ENCODE results near the gene PPP6R2.

- TF ChIP-seq CTCF (conservative IDR thresholded peaks at IDR 0.05; ENCODE audit: low read depth, low read length) (no peak), BHLHE40 (IDR thresholded peaks at IDR 0.05; ENCODE audit: low read depth, low read length) (no peak), RFX5 (IDR thresholded peaks at IDR 0.05; ENCODE audit: low read depth, low read length) (no peak), POLR2A (IDR thresholded peaks at IDR 0.05; ENCODE audit: low read depth, low read length) (no peak), RAD21 (IDR thresholded peaks at IDR 0.05; ENCODE audit: low read length) (no peak), NFE2L2 (IDR thresholded peaks at IDR 0.05; ENCODE audit: low read depth, low read length) (no peak), FOS (IDR thresholded peaks at IDR 0.05; ENCODE audit: low read depth, low read length) (no peak), SMC3 (IDR thresholded peaks at IDR 0.05; ENCODE audit: low read depth, low read length) (no peak), RCOR1 (IDR thresholded peaks at IDR 0.05; ENCODE audit: insufficient replicate concordance, low read length) (no peak)
Measured at GRCh38 chr22:50356186-50356585, 13.1 kb downstream of the PPP6R2 start.
